Stomach smooth muscle (tissue), 2 donors: ENCODE results near the gene PLD4.

ENCODE experiments used
- H3K27ac ChIP-seq: one replicate; pipeline ENCODE4 v1.7.0; 2013; ENCODE audit warnings: mild to moderate bottlenecking, low read length, inconsistent platforms
- H3K27me3 ChIP-seq, 2 donors: one replicate each; pipeline ENCODE4 v1.7.0; 2013; ENCODE audit warnings: low read length in 2 of 2; ENCODE audit not compliant: insufficient read depth in 2 of 2, control insufficient read depth in 1 of 2
- H3K36me3 ChIP-seq, 2 donors: one replicate each; pipeline ENCODE4 v1.7.0; 2013; ENCODE audit warnings: low read length in 2 of 2; ENCODE audit not compliant: control insufficient read depth in 2 of 2, insufficient read depth in 2 of 2
- H3K4me1 ChIP-seq: one replicate; pipeline ENCODE4 v1.7.0; 2013; ENCODE audit warnings: low read length; ENCODE audit not compliant: control insufficient read depth, insufficient read depth
- H3K4me3 ChIP-seq, 2 donors: one replicate each; pipeline ENCODE4 v1.7.0; 2013; ENCODE audit warnings: low read length in 2 of 2
- H3K9ac ChIP-seq, 2 donors: one replicate each; pipeline ENCODE4 v1.7.0; 2013; ENCODE audit warnings: low read length in 2 of 2, mild to moderate bottlenecking in 1 of 2
- H3K9me3 ChIP-seq, 2 donors: one replicate each; pipeline ENCODE4 v1.7.0; 2013; ENCODE audit warnings: low read length in 2 of 2; ENCODE audit not compliant: control insufficient read depth in 2 of 2
- donor health status: healthy.
- donor health status: Pancreatic carcinoma.

Gene PLD4

GRCh38 chr14:104974146-104974541 is 49.5 kb downstream of the PLD4 start:
- H3K36me3 ChIP-seq: no peaks in the 10 kb centered on the region
- H3K9ac ChIP-seq: peak overlapping the region; percentile 55 to 59
- no peaks in the 10 kb centered on the region for H3K27me3 ChIP-seq
- peaks cover 91% of the 10 kb centered on the region for H3K4me1 ChIP-seq
- peak overlapping the region in 1 of 2 donors; percentile 66 for H3K4me3 ChIP-seq
- H3K27ac ChIP-seq: peak overlapping the region; percentile 89
- no peaks in the 10 kb centered on the region for H3K9me3 ChIP-seq

- Histone ChIP-seq H3K9ac (peak overlapping the region; percentile 47 to 59), H3K27me3 (no peaks in the 10 kb centered on the region), H3K4me1 (peaks cover 91% of the 10 kb centered on the region), H3K36me3 (no peaks in the 10 kb centered on the region), H3K4me3 (peak overlapping the region in 1 of 2 donors; percentile 66), H3K9me3 (no peaks in the 10 kb centered on the region), H3K27ac (peak overlapping the region; percentile 89)
These were observed 50.1 kb downstream of the PLD4 start for GRCh38 chr14:104974665-104975390.

- Histone ChIP-seq H3K9ac (peak overlapping the region in 1 of 2 donors; percentile 42), H3K27ac (peak overlapping the region; percentile 89), H3K27me3 (no peaks in the 10 kb centered on the region), H3K4me1 (peaks cover 92% of the 10 kb centered on the region), H3K36me3 (no peaks in the 10 kb centered on the region), H3K9me3 (no peaks in the 10 kb centered on the region), H3K4me3 (peak overlapping the region in 1 of 2 donors; percentile 79)
These were observed 51.0 kb downstream of the PLD4 start for GRCh38 chr14:104975481-104976197.

GRCh38 chr14:104976198-104977007 is 51.7 kb downstream of the PLD4 start:
- H3K4me3 ChIP-seq: peak overlapping the region; percentile 75 to 79
- peak overlapping the region; percentile 89 for H3K27ac ChIP-seq
- H3K27me3 ChIP-seq: no peaks in the 10 kb centered on the region
- no peaks in the 10 kb centered on the region for H3K36me3 ChIP-seq
- H3K9me3 ChIP-seq: no peaks in the 10 kb centered on the region
- peak overlapping the region; percentile 36 to 70 for H3K9ac ChIP-seq
- peaks cover 84% of the 10 kb centered on the region for H3K4me1 ChIP-seq

GRCh38 chr14:104977008-104977680 is 52.5 kb downstream of the PLD4 start:
- Histone ChIP-seq H3K9ac (peak overlapping the region; percentile 60 to 70), H3K4me1 (peaks cover 77% of the 10 kb centered on the region), H3K36me3 (no peaks in the 10 kb centered on the region), H3K27ac (peak overlapping the region; percentile 46), H3K4me3 (peak overlapping the region; percentile 75 to 79), H3K27me3 (no peaks in the 10 kb centered on the region), H3K9me3 (no peaks in the 10 kb centered on the region)

GRCh38 chr14:104977681-104978653 is 53.3 kb downstream of the PLD4 start, which contains the start of gene AHNAK2:
Gene AHNAK2, minus strand, starts transcription at chr14:104978374. Its CDS starts 137 bp downstream, at chr14:104978237.
- no peaks in the 10 kb centered on the region for H3K36me3 ChIP-seq
- peak within 1 kb of the TSS; percentile 74 for H3K27ac ChIP-seq
- no peaks in the 10 kb centered on the region for H3K9me3 ChIP-seq
- H3K9ac ChIP-seq: peak within 1 kb of the TSS; percentile 60 to 70
- H3K4me3 ChIP-seq: peak within 1 kb of the TSS; percentile 75 to 79
- peaks cover 68% of the 10 kb centered on the region for H3K4me1 ChIP-seq
- H3K27me3 ChIP-seq: no peaks in the 10 kb centered on the region

- H3K9ac ChIP-seq: peak overlapping the region in 1 of 2 donors; percentile 52
- H3K4me3 ChIP-seq: peak overlapping the region; percentile 36 to 49
- H3K4me1 ChIP-seq: peaks cover 59% of the 10 kb centered on the region
- H3K9me3 ChIP-seq: no peaks in the 10 kb centered on the region
- H3K36me3 ChIP-seq: no peaks in the 10 kb centered on the region
- H3K27ac ChIP-seq: peak overlapping the region; percentile 74
- no peaks in the 10 kb centered on the region for H3K27me3 ChIP-seq
These were observed 54.3 kb downstream of the PLD4 start for GRCh38 chr14:104978746-104979691.

GRCh38 chr14:104979758-104980610 is 55.3 kb downstream of the PLD4 start:
- H3K4me1 ChIP-seq: peaks cover 50% of the 10 kb centered on the region
- no peak overlapping the region for H3K4me3 ChIP-seq
- H3K27me3 ChIP-seq: no peaks in the 10 kb centered on the region
- H3K27ac ChIP-seq: peak overlapping the region; percentile 74
- H3K9me3 ChIP-seq: no peaks in the 10 kb centered on the region
- H3K9ac ChIP-seq: peak overlapping the region in 1 of 2 donors; percentile 61
- H3K36me3 ChIP-seq: no peaks in the 10 kb centered on the region
